Adipocyte (in vitro differentiated cells): ENCODE measurements around the gene DPEP1.

Source experiments
- DNase-seq: peaks from one replicate; pipeline ENCODE4 v3.0.0-alpha.2; 2015; ENCODE audit warnings: low read depth
- H3K27me3 ChIP-seq: replicated peaks from 2 replicates; pipeline ENCODE4 v1.7.0; 2013; ENCODE audit warnings: mild to moderate bottlenecking, low read length, moderate library complexity; ENCODE audit not compliant: control insufficient read depth, insufficient read depth
- H3K36me3 ChIP-seq: 2 replicates; pipeline ENCODE4 v1.7.0; 2013; ENCODE audit warnings: low read length, mild to moderate bottlenecking, moderate library complexity; ENCODE audit not compliant: control insufficient read depth, insufficient read depth, severe bottlenecking
- H3K4me1 ChIP-seq: 2 replicates; pipeline ENCODE4 v1.7.0; 2013; ENCODE audit warnings: mild to moderate bottlenecking, low read length, moderate library complexity; ENCODE audit not compliant: control insufficient read depth, insufficient read depth
- H3K4me3 ChIP-seq: 2 replicates; pipeline ENCODE4 v1.7.0; 2013; ENCODE audit warnings: mild to moderate bottlenecking, low read length, moderate library complexity
- H3K9ac ChIP-seq: 2 replicates; pipeline ENCODE4 v1.7.0; 2013; ENCODE audit warnings: mild to moderate bottlenecking, low read length, moderate library complexity
- H3K9me3 ChIP-seq: 2 replicates; pipeline ENCODE4 v1.7.0; 2013; ENCODE audit warnings: mild to moderate bottlenecking, low read length, moderate library complexity; ENCODE audit not compliant: control insufficient read depth

Gene DPEP1

GRCh38 chr16:89645122-89645521 lies 31.7 kb downstream of the DPEP1 start:
- Histone ChIP-seq H3K9me3 (no peaks in the 10 kb centered on the region), H3K9ac (no peak overlapping the region), H3K27me3 (no peaks in the 10 kb centered on the region), H3K36me3 (peaks cover 32% of the 10 kb centered on the region), H3K4me1 (peaks cover 5% of the 10 kb centered on the region), H3K4me3 (no peak overlapping the region)
- no peak for DNase-seq

GRCh38 chr16:89646270-89646669 lies 32.8 kb downstream of the DPEP1 start:
- no peak for DNase-seq
- H3K36me3 ChIP-seq: peaks cover 39% of the 10 kb centered on the region
- H3K27me3 ChIP-seq: no peaks in the 10 kb centered on the region
- H3K4me1 ChIP-seq: no peaks in the 10 kb centered on the region
- no peak overlapping the region for H3K4me3 ChIP-seq
- H3K9ac ChIP-seq: no peak overlapping the region
- no peaks in the 10 kb centered on the region for H3K9me3 ChIP-seq

GRCh38 chr16:89646906-89647305 lies 33.5 kb downstream of the DPEP1 start:
- Histone ChIP-seq H3K4me1 (no peaks in the 10 kb centered on the region), H3K36me3 (peaks cover 45% of the 10 kb centered on the region), H3K9ac (no peak overlapping the region), H3K27me3 (no peaks in the 10 kb centered on the region), H3K9me3 (no peaks in the 10 kb centered on the region), H3K4me3 (no peak overlapping the region)
- DNase-seq: no peak

- Histone ChIP-seq H3K4me3 (no peak overlapping the region), H3K9me3 (no peaks in the 10 kb centered on the region), H3K27me3 (no peaks in the 10 kb centered on the region), H3K4me1 (peaks cover 4% of the 10 kb centered on the region), H3K36me3 (peaks cover 27% of the 10 kb centered on the region), H3K9ac (no peak overlapping the region)
- DNase-seq: no peak
These were observed 38.1 kb downstream of the DPEP1 start for GRCh38 chr16:89651584-89651983.

- no peaks in the 10 kb centered on the region for H3K9me3 ChIP-seq
- H3K9ac ChIP-seq: no peak overlapping the region
- H3K27me3 ChIP-seq: no peaks in the 10 kb centered on the region
- H3K36me3 ChIP-seq: peaks cover 15% of the 10 kb centered on the region
- no peak overlapping the region for H3K4me3 ChIP-seq
- DNase-seq: no peak
- peaks cover 11% of the 10 kb centered on the region for H3K4me1 ChIP-seq
These were observed 40.3 kb downstream of the DPEP1 start for GRCh38 chr16:89653656-89654295.

- H3K36me3 ChIP-seq: peaks cover 15% of the 10 kb centered on the region
- no peak overlapping the region for H3K4me3 ChIP-seq
- H3K9me3 ChIP-seq: no peaks in the 10 kb centered on the region
- H3K27me3 ChIP-seq: no peaks in the 10 kb centered on the region
- no peak for DNase-seq
- no peak overlapping the region for H3K9ac ChIP-seq
- H3K4me1 ChIP-seq: peaks cover 13% of the 10 kb centered on the region
These were observed 41.7 kb downstream of the DPEP1 start for GRCh38 chr16:89655062-89655643.

- H3K4me3 ChIP-seq: peak overlapping the region; percentile 99
- H3K27me3 ChIP-seq: no peaks in the 10 kb centered on the region
- peaks cover 13% of the 10 kb centered on the region for H3K4me1 ChIP-seq
- peak overlapping the region; percentile 96 for H3K9ac ChIP-seq
- DNase-seq: no peak
- no peaks in the 10 kb centered on the region for H3K9me3 ChIP-seq
- peaks cover 10% of the 10 kb centered on the region for H3K36me3 ChIP-seq
These were observed 43.1 kb downstream of the DPEP1 start for GRCh38 chr16:89656435-89657121.

- Histone ChIP-seq H3K9ac (peak within 1 kb of the TSS; percentile 96), H3K36me3 (peaks cover 6% of the 10 kb centered on the region), H3K4me1 (peaks cover 13% of the 10 kb centered on the region), H3K9me3 (no peaks in the 10 kb centered on the region), H3K4me3 (peak within 1 kb of the TSS; percentile 99), H3K27me3 (no peaks in the 10 kb centered on the region)
- peak; percentile 94 for DNase-seq
These were observed 44.2 kb downstream of the DPEP1 start, which contains the start of the genes CHMP1A and SPATA33 for GRCh38 chr16:89657442-89658220. TSS of gene CHMP1A (minus strand) at chr16:89657708. CDS start at chr16:89657588, 120 bp downstream. TSS of gene SPATA33 (plus strand) at chr16:89657836. CDS start at chr16:89657912, 76 bp downstream.

GRCh38 chr16:89658221-89658879 lies 44.9 kb downstream of the DPEP1 start:
- Histone ChIP-seq H3K9ac (peak overlapping the region; percentile 96), H3K4me3 (peak overlapping the region; percentile 99), H3K4me1 (peaks cover 13% of the 10 kb centered on the region), H3K9me3 (no peaks in the 10 kb centered on the region), H3K27me3 (no peaks in the 10 kb centered on the region), H3K36me3 (peaks cover 6% of the 10 kb centered on the region)
- DNase-seq: peak; percentile 57

GRCh38 chr16:89660146-89660545 lies 46.7 kb downstream of the DPEP1 start:
- no peaks in the 10 kb centered on the region for H3K9me3 ChIP-seq
- peaks cover 13% of the 10 kb centered on the region for H3K4me1 ChIP-seq
- no peak overlapping the region for H3K9ac ChIP-seq
- DNase-seq: no peak
- no peak overlapping the region for H3K4me3 ChIP-seq
- H3K27me3 ChIP-seq: no peaks in the 10 kb centered on the region
- H3K36me3 ChIP-seq: peaks cover 6% of the 10 kb centered on the region
